ENCODE data around the gene OLFML1. TPM values are rescaled to one million over a fixed set of nuclear protein-coding genes. Genes with fewer than 3 reads are reported as not detected.

The OLFML1 gene
- total and polyA plus RNA-seq, 10 of the 15 experiments (the other 5 are each of a cell fraction or from before 2014, with no cell fraction given): 0.04 to 0.71 (median 0.21) TPM; not detected in 6

- TF ChIP-seq SPI1 (IDR thresholded peaks at IDR 0.05; ENCODE audit: borderline replicate concordance, insufficient read depth, low read depth, low read length): 0 out of 2 replicates have a peak, but pooled peaks have one; percentile 42
- no peak for TF ChIP-seq NR2C2 (IDR thresholded peaks at IDR 0.05; ENCODE audit: borderline replicate concordance, control insufficient read depth, insufficient read length, low read depth)
- no peak for TF ChIP-seq E2F8 (IDR thresholded peaks at IDR 0.05; ENCODE audit: low read depth, partially characterized antibody)
- peak; percentile 38; the same call in 1 of the 2 replicates for TF ChIP-seq PKNOX1 (IDR thresholded peaks at IDR 0.05)
- TF ChIP-seq TCF7 (IDR thresholded peaks at IDR 0.05; ENCODE audit: borderline replicate concordance): no peak
- peak; percentile 85; the same call in 1 of the 2 replicates for TF ChIP-seq MTA3 (IDR thresholded peaks at IDR 0.05; ENCODE audit: borderline replicate concordance, low read length)
- TF ChIP-seq ZNF592 (IDR thresholded peaks at IDR 0.05): no peak
- TF ChIP-seq RUNX3 (IDR thresholded peaks at IDR 0.05; ENCODE audit: low read length): peak; percentile 87
- TF ChIP-seq RAD51 (IDR thresholded peaks at IDR 0.05): no peak
- TF ChIP-seq CEBPZ (IDR thresholded peaks at IDR 0.05; ENCODE audit: low read depth, low read length): no peak
- TF ChIP-seq SMARCA5 (IDR thresholded peaks at IDR 0.05): no peak
- no peak for TF ChIP-seq EP300 (IDR thresholded peaks at IDR 0.05; ENCODE audit: borderline replicate concordance in 1 of 2, control insufficient read depth in 1 of 2, low read depth in 2 of 2, low read length in 2 of 2)
- no peak for TF ChIP-seq ZNF687 (IDR thresholded peaks at IDR 0.05)
- TF ChIP-seq POU2F2 (IDR thresholded peaks at IDR 0.05; ENCODE audit: borderline replicate concordance, low read depth, low read length): 0 out of 3 replicates have a peak, but pooled peaks have one; percentile 42
Measured at GRCh38 chr11:7534042-7534378, 48.7 kb downstream of the OLFML1 start (continued).
